HG02970 (cell line): Measurements from ENCODE around the gene MIPOL1.
"Not testable (repeated sequence)": the region's sequence is repeated elsewhere in the genome, so short reads cannot be mapped to it uniquely, and the experiment has no call there.

Experiments
- ATAC-seq: cut with Tn5 transposase; IDR thresholded peaks from one replicate; pipeline ENCODE4 v1.9.1; 2021; ENCODE audit warnings: mild to moderate bottlenecking, moderate library complexity, moderate number of reproducible peaks; ENCODE audit not compliant: unreplicated experiment, low FRiP score

The MIPOL1 gene

DNA sequence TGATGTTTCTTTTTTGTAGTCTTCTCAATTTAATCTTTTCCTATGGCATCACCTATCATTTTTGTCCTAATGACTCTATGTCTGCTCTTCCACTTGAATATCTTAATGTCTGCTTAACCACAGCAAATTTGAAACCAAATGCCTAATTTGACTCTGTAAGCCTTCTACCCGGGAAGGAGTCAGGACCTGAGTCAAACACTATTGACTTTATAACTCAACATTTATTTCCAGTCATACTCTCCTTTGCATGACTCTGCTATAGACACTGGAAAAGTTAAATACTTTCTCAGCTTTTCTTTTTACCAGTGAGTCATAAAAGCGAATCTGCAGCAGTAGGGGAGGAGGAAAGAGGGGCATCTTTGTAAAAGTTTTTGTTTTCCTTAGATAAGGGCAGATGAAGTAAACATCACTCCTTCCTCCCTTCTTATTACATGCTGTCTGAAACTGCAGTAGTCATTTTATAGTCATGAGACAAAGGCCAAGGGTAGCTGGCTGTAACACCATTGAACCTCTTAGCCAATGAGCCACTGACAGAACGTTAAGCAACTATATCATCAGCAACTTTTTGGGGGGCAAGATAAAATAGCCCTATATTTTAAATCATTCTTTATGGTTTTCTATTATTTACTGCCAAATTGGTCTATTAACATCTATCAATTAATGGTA, 179.3 kb downstream of the MIPOL1 start:
- no peak for ATAC-seq

DNA sequence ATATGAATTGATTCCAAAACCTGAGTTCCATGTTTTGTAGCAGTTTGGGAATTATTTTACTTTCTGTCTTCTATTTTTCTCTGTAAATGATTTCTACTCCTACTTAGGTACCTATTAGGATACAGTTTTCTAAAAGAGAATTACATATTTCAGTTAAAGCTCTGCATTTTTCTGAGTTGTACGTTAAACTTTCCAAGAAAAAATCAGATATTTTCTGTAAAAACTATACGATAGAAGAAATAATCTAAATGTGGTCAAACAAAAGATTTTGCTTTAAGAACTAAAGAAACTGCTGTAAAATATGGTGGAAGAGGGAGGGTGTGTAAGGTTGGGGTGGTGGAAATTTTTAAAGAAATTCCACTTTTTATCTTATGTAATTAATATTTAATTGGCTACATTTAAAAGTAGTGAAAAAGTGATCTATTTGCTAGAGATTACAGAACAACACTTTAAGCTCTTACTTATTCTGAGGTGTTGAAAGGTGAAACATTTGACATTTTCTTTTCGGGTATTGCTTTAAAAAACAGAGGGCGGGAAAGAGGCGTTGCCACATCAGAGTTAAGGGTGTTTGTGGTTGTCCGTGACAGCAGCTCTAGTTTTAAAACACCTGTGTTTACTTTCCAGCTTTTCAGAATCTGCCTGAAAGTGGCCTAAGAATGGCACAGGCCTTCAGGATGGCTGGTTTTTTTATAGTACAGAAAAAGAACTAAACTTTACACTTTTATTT, 187.3 kb downstream of the MIPOL1 start:
- ATAC-seq, result no peak

DNA sequence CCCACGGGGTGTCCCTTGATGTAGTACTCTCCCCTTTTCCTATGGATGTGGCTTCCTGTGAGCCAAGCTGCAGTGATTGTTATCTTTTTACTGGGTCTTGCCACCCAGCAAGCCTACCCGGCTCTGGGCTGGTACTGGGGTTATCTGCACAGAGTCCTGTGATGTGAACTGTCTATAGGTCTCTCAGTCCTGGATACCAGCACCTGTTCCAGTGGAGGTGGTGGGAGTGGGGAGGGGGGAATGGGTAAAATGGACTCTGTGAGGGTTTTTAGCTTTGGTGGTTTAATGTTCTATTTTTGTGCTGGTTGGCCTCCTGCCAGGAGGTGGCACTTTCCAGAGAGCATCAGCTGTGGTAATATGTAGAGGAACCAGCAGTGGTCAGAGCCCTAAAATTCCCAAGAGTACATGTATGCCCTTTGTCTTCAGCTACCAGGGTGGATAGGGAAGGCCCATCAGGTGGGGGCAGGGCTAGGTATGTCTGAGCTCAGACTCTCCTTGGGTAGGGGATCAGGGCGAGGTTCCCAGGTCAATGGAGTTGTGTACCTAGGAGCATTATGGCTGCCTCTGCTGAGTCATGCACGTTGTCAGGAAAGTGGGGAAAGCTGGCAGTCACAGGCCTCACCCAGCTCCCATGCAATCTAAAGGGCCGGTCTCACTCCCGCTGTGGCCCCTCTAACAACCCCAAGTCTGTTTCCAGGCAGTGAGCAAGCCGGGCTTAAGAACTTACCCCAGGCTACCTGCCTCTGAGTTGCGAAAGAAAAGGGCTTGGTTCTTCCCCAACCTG, 199.6 kb downstream of the MIPOL1 start:
- ATAC-seq, result not testable (repeated sequence)

DNA sequence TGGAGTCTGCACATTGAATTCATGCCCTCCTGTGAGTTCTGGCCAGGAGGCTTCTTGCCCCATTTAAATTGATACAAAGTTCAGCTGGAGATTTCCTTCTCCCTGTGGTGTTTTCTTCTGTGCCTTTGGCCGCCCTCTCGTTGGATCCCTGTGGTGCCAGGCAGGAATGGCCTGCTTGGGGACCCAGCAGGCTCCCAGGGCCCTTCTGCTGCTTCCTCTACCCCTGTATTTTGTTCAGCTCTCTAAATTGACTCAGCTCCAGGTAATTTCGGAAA, 200.1 kb downstream of the MIPOL1 start:
- no peak for ATAC-seq

DNA sequence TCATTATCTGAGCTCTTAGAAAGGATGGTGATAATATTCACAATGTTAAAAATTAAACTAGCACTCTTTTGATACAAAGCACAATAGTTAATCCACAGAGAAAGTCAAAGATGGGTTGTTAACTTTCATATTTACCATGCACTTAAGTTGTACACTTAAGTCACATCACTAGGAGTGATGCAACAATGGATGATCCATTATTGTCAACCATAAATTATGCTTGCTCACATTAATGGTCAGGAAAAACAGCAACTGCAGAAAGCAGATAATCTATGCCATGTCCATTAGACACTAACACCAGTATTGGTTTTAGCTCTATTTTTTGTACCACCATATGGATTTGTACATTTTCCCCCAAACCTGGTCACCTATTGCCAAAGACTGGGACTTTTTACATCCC, 201.8 kb downstream of the MIPOL1 start:
- ATAC-seq, result no peak

DNA sequence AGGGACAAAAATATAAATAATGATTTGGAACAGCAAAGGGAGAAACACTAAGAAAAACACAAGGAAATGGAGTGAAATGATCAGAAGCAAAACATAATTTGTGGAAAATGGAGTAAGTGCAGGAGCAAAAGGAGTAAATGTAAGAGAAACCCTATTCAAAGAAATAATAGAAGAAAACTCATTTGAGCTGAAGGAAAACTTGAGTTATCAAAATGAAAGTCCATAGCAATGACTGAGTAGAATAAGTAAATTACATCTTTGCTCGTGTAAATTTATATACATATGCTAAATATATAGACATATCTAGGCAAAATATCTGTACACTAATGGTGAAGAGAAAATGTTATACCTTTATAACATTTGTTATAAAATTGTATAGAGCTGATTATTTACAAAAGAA, 203.4 kb downstream of the MIPOL1 start:
- no peak for ATAC-seq

DNA sequence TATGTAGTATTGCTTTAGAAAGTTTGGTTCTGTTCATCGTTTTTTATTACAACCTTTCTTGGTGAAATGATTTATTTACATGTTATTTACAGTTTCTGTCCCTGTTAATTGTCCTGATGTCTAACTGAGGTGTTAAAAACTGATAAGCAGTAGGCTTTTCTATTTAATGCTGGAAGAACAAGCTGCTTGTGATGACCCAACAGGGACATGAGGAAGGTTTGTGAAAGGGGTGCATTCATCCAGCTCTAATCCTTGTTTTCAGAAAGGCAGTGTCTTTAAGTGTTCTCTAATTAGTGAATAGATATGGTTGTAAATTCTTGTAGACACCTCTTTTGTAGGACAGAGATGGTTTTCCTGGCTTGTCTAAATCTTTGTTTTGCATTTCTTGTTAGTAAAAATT, 205.9 kb downstream of the MIPOL1 start:
- no peak for ATAC-seq

DNA sequence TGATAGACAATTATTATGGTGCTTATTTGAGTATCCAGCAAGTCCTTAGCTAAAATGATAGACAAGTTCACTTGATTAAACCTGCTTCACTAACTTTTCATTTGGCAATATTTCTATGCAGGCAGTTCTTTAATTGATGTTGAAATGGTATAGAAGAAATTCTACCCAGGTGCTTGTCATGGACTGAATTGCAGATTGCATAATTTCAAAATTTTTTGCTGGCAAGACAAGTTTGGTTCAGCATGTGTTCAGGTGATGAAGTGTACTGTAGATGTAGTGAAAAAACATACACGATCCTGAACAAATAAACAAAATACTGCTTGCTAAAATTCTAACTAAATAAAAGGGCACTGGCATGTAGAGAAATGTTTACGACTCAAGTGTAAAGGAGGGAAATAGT, 208.4 kb downstream of the MIPOL1 start:
- ATAC-seq, result no peak

DNA sequence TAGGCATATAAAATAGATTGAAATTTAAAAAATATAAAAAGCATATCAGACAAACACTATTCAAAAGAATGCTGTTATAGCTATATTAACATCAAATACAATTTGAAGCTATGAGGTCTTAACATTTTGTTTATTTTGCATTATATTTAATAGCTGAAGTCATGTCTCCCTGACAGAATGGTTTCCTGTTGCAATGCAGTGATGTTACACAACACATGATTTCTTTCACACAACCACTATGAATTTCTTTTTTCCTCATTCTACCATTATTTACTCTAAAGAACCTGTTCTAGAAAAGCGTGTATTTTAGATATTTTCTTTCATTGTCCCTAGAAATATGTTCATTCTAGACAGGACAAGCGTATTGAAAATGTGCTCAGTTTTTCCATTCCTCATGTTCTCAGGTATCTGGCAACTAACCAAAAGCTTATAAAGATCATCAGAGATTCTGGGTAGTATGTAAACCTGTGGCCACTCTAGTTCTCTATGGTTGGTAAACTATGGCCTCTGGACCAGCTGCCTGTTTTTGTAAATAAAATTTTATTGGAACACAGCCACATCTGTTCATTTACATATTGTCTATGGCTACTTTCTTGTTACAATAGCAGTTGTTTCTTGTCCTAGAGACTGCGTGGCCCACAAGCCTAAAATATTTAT, 213.5 kb downstream of the MIPOL1 start:
- ATAC-seq, result no peak

DNA sequence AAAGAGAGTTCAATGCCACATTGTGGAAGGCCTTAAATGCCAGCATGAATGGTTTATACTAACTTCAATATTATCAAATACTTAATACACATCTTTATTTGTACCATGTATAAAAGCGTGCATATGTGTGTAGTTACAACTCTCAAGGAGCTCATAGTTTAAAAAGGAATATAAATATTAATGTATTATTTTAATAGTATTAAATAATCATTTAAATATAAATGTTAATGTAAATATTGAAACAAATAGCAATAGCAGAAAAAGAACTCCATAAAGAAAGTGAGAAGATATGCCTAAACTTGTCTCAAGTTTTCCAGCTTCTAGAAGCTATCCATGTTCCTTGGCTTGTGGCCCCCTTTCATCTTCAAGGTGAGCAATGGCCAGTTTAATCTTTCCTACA, 215.3 kb downstream of the MIPOL1 start:
- ATAC-seq, result no peak

DNA sequence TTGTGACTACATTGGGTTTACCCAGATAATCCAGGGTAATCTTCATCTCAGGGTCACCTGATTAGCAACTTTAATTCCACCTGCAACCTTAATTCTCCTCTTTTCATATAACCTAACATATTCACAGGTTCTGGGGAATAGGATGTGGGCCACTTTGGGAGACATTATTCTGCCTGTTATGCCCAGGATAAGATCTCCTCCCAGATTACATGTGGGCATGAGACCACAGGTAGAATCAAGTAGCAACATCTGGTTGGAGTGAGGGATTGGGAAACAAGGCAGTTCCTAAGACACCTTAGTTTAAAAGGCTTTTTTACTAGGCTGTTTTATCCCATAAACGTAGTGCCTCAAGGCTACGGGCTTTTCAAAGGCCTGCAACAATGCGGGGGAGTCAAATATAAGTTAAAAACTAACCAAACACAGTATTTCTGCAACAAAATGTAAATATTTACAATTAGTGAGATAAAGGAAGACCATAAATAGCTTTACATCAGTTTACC, 215.8 kb downstream of the MIPOL1 start:
- ATAC-seq, result no peak

DNA sequence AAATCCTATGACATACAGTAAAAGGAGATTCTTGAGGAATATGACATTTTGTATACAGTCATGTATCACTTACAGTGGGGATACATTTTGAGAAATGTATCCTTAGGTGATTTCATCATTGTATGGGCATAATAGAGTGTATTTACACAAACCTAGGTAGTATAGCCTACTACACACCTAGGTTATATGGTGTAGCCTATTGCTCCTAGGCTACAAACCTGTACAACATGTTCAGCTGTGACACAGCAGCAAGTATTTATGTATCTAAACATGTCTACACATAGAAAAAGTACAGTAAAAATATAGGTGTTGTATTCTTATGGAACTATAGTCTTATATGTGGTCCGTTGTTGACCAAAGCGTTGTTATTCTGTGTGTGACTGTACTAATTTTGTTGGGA, 218.5 kb downstream of the MIPOL1 start:
- no peak for ATAC-seq

DNA sequence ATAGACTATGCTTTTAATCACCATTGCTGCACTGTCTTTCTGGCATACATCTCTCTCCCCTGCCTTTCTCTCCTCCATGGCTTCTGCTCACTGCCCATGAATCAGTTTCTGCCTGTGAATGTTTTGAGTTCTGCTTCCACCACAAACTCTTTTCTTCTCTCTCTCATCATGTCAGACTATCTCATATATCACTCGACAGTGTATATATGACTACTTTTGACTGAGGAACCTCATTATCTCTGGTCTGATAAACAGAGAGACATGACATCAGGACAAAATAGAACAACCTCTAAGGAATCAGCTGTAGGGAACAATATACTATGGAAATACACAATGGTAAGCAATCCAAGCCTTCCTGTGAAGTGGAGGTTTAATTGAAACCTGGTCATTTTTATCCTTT, 219.4 kb downstream of the MIPOL1 start:
- no peak for ATAC-seq

DNA sequence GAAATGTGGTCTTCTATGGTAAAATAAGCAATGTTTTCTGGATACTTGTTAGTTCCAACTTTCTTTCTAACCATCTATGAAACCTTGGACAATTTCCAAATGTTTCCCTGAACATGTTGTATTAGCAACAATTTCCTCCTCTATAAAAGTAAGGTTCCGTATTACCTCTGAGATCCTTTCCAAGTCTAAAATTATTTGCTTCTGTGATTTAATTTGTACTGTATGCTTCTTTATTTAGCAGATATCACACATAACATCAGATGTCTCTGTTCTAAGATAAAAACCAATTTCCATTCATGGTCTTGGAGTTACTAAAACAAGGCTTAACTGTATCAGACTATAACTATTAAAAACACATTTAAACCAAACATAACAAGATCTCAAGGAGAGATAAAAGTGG, 220.1 kb downstream of the MIPOL1 start:
- ATAC-seq, result no peak

DNA sequence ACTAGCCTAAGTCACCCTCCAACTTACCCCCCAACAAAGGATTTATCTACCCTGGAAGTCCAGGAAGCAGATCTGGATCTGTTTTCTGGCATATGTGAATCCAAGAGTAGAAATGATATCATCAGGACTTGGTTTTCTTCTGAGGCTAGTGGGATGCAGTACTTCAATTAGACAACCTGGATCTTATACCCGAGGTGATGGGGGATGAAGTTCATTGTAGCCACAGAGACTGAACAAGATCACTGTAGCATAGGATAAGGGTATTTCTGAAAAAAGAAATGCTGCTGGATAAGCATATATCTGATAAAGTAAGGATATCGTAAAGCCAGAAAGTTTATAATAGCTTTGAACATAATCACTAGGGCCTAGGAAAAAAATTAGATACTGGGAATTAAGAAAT, 222.9 kb downstream of the MIPOL1 start:
- no peak for ATAC-seq

DNA sequence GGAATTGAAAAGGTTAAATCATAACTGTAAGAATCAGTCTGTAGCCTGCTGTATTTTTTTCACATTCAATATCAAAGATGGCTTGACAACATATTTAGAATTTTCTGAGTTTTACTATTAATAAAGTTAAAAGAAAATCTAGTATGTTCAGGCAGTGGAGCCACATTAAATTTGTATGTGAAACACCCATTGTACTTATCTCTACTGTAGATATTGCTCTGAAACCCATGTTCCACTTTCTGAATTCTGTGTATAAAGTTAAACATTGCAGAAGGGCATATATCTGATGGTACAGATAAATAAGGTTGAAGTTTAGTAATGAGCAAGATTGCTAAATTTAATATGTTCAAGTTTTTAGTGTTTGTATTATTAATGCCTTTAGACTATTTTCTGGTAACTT, 224.6 kb downstream of the MIPOL1 start:
- no peak for ATAC-seq

DNA sequence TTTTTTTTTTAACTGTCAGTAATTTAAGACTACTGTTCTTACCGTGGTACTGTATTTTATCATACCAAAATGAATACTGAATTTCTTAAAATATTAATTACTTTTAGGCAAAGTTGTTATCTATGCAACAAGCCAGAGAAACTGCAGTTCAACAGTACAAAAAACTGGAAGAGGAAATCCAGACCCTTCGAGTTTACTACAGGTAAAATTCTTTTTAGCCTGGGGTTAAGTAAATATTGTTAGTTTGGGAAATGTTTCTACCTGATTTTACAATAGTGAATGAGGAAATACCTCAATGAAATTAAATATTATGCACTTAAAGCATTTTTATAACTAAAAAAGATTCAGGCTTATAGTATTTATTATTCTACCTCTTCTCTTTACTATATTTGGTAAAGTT, 225.0 kb downstream of the MIPOL1 start:
- ATAC-seq, result no peak

DNA sequence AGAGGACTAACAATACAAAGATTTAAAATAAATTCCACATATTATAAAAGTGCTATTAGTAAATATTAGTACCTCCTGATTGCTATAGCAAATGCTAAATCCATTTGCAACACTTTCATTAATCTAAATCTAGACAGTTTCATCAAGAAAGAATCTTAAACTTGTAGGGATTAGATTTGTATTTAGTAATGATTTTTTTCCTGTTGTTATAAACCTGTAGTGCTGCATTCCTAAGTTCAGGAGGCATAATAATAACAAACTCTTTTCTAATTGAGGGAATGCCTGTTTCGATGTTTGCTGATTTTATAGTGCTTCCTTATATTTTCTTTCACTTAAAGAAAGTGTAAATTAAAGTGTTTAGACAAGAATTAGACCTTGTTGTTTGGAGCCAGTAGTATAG, 231.2 kb downstream of the MIPOL1 start:
- no peak for ATAC-seq

DNA sequence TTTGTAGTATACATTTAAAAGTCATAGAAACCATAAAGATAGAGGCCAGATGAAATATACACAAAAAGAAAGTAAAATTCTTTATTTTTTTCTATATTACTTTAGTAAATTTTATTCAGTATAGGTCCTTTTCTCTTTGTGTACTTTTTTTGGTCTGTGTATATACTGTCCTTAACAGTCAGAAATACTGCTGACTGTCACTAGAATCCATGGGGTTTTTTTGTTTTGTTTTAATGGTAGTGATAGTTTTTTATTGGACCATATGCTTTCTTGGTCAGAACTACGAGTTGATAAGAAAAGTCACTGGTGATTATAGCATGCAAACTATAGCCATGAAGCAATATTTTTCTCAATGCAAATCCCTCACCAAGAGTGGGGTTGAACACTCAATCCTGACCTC, 231.9 kb downstream of the MIPOL1 start:
- no peak for ATAC-seq

DNA sequence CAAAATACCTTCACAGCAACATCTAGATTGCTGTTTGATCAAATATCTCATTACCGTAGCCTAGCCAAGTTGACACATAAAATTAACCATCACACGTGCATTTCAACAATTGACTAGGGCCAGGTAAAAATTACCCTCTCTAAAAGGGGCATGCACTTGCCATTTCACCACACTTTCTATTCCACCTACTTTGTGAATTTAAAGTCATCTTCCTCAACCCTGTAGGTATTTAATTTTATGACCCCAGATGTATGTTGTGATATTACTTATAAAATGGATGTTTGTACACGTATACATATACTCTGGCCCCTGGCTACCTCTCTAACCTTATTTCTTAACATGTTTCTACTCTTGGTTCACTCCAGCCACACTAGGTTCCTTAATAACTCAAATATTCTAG, 237.1 kb downstream of the MIPOL1 start:
- no peak for ATAC-seq

DNA sequence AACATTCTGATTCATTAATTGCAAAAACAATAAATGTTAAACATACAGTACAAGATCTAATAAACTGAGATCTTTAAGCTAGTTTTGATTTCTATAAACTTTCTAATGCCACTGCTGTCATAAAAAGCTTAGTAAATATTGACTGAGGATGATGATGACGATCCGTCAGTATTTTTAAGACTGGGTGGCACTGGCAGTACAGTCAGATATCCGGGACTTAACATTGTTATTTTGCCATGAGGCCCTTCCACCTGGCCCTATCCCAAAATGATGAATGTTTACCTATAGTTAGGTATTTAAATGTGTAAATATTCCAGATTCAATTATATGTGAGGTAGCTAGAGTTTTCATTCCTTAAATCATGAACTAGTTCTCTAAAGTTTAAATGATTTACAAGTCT, 238.8 kb downstream of the MIPOL1 start:
- no peak for ATAC-seq
